SK-N-MC (cell line): ENCODE measurements around the gene TECPR2.
A peak's percentile ranks its signal among the peaks of the same experiment; 100 is the strongest.

Experiments used
- DNase-seq: peaks from one replicate; pipeline ENCODE4 v3.0.0-alpha.2; 2011; ENCODE audit warnings: low read depth, low spot score
- H3K27ac ChIP-seq: fragments of 200-600 bp; sonication (generic); 2 replicates; pipeline ENCODE4 v1.5.1; 2016; ENCODE audit warnings: mixed run types
- H3K36me3 ChIP-seq: fragments of 200-600 bp; sonication (generic); 2 replicates; pipeline ENCODE4 v1.6.1; 2017; ENCODE audit warnings: antibody characterized with exemption, low read length, mixed read lengths; ENCODE audit not compliant: insufficient read depth
- H3K4me3 ChIP-seq: fragments of 200-600 bp; sonication (generic); 2 replicates; pipeline ENCODE4 v1.5.1; 2016
- H3K9ac ChIP-seq: fragments of 200-600 bp; sonication (generic); 2 replicates; pipeline ENCODE4 v1.8.0; 2017; ENCODE audit warnings: mixed run types, mixed read lengths; ENCODE audit not compliant: insufficient read length
- H3K9me3 ChIP-seq: fragments of 200-600 bp; sonication (generic); 2 replicates; pipeline ENCODE4 v1.6.1; 2017; ENCODE audit warnings: low read depth, mild to moderate bottlenecking, antibody characterized with exemption, low read length, moderate library complexity, mixed read lengths
- EZH2 ChIP-seq: fragments of 200-600 bp; sonication (generic); IDR thresholded peaks from one replicate; pipeline ENCODE4 v1.6.1; 2017; ENCODE audit warnings: antibody characterized with exemption
- FOXP2 ChIP-seq: optimal IDR thresholded peaks from 2 replicates; pipeline ENCODE3; 2011; ENCODE audit warnings: mild to moderate bottlenecking, moderate library complexity; ENCODE audit not compliant: insufficient read depth; ENCODE audit errors: extremely low read length, control extremely low read depth
- POLR2AphosphoS5 ChIP-seq: IDR thresholded peaks from 2 replicates; pipeline ENCODE4 v1.6.1; 2012; ENCODE audit warnings: mild to moderate bottlenecking, low read depth, low read length, borderline replicate concordance

The TECPR2 gene

GRCh38 chr14:102495491-102496330 lies 133.0 kb downstream of the TECPR2 start:
- Histone ChIP-seq H3K27ac (no peak overlapping the region), H3K4me3 (no peak overlapping the region), H3K9ac (no peak overlapping the region), H3K36me3 (no peaks in the 10 kb centered on the region; the same call in 1 of the 2 replicates), H3K9me3 (no peaks in the 10 kb centered on the region)
- DNase-seq, result no peak
- TF ChIP-seq POLR2AphosphoS5 (no peak), EZH2 (no peak), FOXP2 (no peak)

DNA sequence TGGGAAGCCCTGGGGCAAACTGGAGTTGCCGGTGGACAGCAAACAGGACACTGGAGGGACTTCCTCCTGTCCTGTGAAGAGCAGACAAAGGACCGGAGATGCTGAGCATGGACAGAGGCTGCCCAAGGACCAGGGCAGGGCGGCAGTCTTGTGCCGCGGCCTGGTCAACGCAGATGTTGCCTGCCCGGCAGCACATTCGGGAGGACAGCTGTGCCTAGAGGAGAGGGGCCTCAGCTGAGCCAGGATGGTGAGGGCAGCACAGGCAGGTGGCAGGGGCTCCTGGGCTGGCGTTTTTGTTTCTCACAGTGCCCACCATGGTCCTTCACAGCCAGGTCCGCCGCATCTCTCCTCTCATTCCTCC lies 133.6 kb downstream of the TECPR2 start:
- Histone ChIP-seq H3K36me3 (no peaks in the 10 kb centered on the region; the same call in 1 of the 2 replicates), H3K4me3 (no peak overlapping the region), H3K9me3 (no peaks in the 10 kb centered on the region), H3K9ac (no peak overlapping the region), H3K27ac (no peak overlapping the region)
- no peak for DNase-seq
- TF ChIP-seq FOXP2 (no peak), POLR2AphosphoS5 (no peak), EZH2 (no peak)

DNA sequence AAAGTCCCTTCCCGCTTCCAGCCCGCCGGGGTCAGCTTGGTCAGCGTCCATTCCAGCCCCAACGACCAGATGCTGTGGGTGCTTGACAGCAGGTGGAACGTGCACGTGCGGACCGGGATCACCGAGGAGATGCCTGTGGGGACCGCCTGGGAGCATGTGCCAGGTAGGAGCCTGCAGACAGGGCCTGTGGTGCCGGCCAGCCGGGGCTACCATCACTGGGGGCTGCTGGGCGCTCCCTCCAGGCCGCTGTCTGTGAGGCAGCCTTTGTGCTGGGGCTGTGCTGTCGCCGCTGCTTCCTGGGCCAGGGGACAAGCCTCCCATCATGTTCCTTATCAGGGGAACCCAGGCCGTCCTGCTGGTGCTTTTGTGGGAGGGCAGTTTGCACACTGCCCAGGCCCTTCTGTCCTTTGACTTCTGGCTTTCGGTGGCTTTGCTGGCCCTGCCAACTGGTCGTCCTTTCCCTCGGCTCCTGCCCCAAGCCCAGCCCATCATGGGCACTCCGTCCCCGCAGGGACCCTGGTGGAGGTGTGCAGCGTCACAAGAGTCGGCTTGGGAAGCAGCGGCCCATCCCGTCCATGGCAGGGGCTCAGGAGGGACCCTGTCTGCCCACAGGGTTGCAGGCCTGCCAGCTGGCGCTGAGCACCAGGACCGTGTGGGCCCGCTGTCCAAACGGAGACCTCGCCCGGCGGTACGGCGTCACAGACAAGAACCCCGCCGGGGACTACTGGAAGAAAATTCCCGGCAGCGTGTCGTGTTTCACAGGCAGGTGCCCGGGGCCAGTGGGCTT lies 134.4 kb downstream of the TECPR2 start:
- H3K36me3 ChIP-seq, result no peaks in the 10 kb centered on the region; the same call in 1 of the 2 replicates
- TF ChIP-seq EZH2 (no peak), FOXP2 (no peak), POLR2AphosphoS5 (no peak)
- no peak overlapping the region for H3K27ac ChIP-seq
- no peak for DNase-seq
- H3K9ac ChIP-seq, result no peak overlapping the region
- no peak overlapping the region for H3K4me3 ChIP-seq
- no peaks in the 10 kb centered on the region for H3K9me3 ChIP-seq

DNA sequence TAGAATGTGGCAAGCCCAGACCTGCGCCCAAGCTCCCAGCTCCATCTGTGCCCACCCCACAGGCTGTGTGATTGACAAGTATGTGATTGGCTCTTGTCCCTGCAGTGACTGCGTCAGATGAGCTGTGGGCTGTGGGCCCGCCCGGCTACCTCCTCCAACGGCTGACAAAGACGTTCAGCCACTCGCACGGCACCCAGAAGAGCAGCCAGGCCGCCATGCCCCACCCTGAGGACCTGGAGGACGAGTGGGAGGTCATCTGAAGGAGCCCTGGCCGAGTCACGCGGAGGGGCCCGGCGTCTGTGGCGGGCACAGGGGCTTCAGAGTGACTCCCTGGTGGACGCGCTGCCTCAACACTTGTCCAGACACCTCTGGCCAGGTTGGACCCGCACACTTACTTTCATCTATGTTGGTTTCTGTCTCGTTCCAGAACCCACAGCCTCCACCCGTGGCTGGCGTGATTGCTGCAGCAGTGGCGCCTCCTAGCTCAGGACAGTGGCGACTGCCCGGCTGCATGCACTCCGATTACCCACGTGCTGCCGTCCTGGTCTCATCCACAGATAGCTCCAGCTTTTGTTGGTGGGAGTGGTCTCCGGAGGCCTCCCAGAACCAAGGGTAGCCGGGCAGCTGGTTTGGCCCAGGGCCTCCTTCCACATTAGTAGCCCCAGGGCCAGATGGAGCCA lies 135.4 kb downstream of the TECPR2 start:
- DNase-seq, result no peak
- Histone ChIP-seq H3K27ac (no peak overlapping the region), H3K36me3 (no peaks in the 10 kb centered on the region; the same call in 1 of the 2 replicates), H3K4me3 (no peak overlapping the region), H3K9ac (no peak overlapping the region), H3K9me3 (no peaks in the 10 kb centered on the region)
- no peak for TF ChIP-seq EZH2
- TF ChIP-seq FOXP2, result no peak
- no peak for TF ChIP-seq POLR2AphosphoS5

DNA sequence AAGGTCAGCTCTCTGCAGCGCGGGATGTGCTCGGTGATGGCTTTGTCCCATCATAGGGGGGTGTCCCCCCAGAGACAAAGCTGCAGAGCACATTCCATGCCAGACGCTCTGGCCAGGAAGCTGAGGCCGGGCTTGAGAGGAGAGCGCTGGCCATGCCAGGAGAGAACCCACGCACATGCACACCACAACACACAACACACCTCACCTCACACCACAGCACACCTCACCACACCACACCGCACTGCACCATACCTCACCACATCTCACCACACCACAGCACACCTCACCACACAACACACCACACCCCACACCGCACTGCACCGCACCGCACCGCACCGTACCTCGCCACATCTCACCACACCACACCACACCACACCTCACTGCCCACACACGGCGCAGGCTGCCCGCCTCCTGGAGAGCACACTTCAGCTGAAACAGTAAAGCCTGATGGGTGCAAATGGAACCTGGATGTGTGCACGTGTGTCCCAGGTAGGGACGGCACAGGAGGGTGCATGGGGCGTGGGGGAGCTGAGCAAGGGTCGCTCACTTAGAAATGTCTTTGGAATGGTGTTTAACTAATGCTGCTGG lies 136.0 kb downstream of the TECPR2 start:
- Histone ChIP-seq H3K4me3 (no peak overlapping the region), H3K9ac (no peak overlapping the region), H3K36me3 (no peaks in the 10 kb centered on the region; the same call in 1 of the 2 replicates), H3K27ac (no peak overlapping the region), H3K9me3 (no peaks in the 10 kb centered on the region)
- DNase-seq, result no peak
- TF ChIP-seq EZH2 (no peak), FOXP2 (no peak), POLR2AphosphoS5 (no peak)

DNA sequence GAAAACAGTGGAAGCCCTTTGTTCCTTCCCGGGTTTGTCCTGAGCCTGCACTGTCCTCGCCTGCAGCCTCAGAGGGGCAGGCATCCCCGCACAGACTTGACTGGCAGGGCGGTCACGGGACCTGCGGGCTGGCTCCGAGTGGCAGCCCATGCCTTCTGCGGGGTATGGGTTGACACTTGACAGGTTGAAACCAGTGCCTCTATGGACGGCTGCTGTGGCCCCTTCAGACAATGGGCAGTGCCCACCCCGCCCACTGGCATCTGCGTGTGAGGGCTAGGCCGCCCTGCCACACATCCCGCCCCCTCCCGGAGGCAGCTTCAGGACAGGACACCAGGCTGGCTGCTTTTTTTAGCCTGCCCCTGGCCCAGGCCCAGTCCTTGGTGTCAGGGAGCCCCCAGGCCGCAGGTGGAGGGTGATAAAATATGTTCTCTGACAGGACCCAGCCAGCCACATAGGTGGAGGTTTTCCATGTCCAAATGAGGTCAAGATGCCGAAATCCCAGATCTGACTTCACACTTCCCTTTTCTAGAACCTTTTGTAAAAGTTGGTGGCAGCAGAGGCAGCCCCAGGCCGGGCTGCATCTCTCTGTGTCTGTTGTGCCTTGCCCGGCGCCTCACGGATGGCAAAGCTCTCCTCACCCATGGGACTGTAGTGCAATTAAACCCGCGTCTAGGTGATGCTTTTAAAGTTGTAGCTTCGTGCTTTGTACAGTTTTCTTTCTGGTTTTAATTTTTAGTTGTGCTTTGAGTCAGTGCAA lies 136.8 kb downstream of the TECPR2 start:
- Histone ChIP-seq H3K4me3 (no peak overlapping the region), H3K9ac (no peak overlapping the region), H3K27ac (no peak overlapping the region; the same call in 1 of the 2 replicates), H3K9me3 (no peaks in the 10 kb centered on the region), H3K36me3 (no peaks in the 10 kb centered on the region; the same call in 1 of the 2 replicates)
- TF ChIP-seq POLR2AphosphoS5 (no peak), FOXP2 (no peak), EZH2 (no peak)
- DNase-seq, result no peak

DNA sequence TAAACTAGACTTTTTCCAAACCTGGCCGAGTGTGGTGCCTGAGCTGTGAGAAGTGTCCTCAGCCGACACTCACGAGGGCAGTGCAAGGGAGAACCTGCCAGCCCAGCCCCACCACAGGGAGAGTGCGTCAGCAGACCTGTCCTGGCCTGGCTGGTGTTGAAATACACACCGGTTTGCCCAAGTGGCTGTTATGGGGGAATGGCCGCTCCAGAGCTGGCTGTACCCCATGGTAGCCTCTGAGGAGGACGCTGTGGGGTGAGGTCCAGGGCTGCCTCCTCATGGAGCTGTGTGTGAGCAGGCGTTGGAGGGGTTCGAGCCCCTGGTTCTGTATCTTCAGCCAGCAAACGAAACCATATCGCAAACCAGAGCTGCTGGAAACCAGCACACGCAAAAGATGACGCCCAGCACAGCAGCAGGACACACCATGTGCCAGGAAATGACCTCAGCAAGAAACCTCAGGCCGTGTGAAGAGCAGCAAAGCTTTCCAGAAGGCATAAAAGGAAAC lies 137.5 kb downstream of the TECPR2 start:
- Histone ChIP-seq H3K9ac (no peak overlapping the region), H3K27ac (peak overlapping the region; percentile 98; the same call in 1 of the 2 replicates), H3K36me3 (no peaks in the 10 kb centered on the region; the same call in 1 of the 2 replicates), H3K4me3 (no peak overlapping the region), H3K9me3 (no peaks in the 10 kb centered on the region)
- TF ChIP-seq EZH2 (no peak), FOXP2 (no peak), POLR2AphosphoS5 (no peak)
- no peak for DNase-seq
